CD4-positive, alpha-beta T cell treated with Interleukin-21 for 1 hour (primary cell): ENCODE results near the gene PYURF.
A peak's percentile ranks its signal among the peaks of the same experiment; 100 is the strongest.

Source experiments
- DNase-seq: peaks from one replicate; pipeline ENCODE4 v3.0.0-alpha.2; 2020

PYURF gene, protein sequence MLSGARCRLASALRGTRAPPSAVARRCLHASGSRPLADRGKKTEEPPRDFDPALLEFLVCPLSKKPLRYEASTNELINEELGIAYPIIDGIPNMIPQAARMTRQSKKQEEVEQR

DNA sequence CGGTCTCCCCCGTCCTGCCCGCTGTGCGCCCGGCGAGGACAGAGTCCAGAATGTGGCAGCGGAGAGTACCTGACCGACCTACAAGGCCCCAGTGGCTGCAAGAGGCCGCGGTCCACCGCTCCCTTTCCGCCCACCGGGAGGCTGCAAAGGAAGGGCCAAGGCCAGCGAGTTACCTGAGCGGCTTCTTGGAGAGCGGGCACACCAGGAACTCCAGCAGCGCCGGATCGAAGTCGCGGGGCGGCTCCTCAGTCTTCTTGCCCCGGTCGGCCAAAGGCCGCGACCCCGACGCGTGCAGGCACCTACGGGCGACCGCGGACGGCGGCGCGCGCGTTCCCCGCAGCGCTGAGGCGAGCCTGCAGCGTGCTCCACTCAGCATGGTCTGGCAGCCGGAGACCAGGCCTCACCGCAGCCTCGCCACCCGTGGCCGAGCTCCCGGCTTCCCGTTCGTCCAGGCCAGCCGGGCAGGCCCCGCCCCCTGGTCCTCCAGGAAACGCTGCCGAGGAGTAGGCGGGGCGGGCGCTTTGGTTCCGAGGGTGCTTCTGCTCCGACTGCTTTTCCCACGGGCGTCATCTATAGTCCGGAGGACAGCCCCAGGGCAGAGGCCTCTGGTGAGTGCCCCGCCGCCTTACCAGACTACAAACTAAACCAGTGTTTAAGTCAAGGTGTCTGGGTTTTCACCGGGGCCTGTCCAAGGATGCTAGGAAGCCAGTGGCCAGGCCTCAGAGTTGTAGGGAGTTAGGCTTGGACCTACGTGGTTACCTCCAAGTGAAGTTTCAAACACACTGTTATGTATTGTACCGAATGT lies at the start of gene PYURF:
TSS of gene PYURF (minus strand) at position 452 of the 805 bp plus-strand sequence. CDS start at position 376, 76 bp downstream.
- peak; percentile 80 for DNase-seq

DNA sequence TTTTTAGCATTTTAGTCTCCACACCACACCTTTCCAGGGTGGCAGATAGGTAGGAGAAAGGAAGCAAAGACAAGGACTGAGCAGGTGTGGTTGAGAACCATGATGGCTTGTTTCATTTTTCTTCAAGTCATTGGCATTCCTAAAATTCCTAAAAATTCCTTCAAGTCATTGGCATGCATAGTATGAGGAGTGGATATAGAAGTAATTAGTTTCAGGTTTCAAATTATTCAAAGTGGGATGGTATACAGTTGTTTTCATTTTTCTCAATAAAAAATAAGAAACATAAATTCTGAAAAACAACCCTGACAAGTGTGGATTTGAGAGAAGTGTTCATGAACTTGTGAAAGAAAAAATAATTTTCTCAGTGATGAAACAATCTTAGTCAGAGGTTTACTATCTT lies 46.4 kb upstream of the PYURF start:
- DNase-seq, result no peak

DNA sequence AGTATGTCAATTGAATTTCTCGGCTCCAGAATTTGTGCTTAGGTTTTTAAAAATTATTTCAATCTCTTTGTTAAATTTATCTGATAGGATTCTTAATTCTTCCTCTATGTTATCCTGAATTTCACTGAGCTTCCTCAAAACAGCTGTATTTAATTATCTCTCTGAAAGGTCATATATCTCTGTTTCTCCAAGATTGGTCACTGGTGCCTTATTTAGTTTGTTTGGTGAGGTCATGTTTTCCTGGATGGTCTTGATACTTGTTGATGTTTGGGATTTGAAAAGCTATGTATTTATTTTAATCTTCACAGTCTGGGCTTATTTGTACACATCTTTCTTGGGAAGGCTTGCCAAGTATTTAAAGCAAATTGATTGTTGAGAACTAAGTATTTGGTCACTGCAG lies 44.0 kb upstream of the PYURF start:
- DNase-seq, result no peak

DNA sequence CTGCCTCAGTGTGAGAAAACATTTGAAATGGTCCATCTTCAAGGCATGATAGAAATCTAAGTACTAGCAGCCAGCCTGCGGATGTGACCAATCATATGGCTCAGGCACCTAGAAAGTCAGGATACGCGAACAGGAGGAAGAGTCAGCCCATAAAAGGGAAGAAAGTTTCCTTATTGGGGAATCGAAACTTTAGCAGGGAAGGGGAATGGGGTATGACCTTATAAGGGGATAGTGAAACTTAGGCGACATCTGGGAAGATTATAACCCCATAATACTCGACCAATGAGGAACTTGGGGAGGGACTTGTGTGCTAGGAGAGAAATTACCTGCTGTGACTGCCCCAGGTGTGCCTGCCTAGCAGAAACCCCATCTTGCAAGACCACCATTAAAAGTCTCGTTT lies 26.2 kb upstream of the PYURF start:
- no peak for DNase-seq

DNA sequence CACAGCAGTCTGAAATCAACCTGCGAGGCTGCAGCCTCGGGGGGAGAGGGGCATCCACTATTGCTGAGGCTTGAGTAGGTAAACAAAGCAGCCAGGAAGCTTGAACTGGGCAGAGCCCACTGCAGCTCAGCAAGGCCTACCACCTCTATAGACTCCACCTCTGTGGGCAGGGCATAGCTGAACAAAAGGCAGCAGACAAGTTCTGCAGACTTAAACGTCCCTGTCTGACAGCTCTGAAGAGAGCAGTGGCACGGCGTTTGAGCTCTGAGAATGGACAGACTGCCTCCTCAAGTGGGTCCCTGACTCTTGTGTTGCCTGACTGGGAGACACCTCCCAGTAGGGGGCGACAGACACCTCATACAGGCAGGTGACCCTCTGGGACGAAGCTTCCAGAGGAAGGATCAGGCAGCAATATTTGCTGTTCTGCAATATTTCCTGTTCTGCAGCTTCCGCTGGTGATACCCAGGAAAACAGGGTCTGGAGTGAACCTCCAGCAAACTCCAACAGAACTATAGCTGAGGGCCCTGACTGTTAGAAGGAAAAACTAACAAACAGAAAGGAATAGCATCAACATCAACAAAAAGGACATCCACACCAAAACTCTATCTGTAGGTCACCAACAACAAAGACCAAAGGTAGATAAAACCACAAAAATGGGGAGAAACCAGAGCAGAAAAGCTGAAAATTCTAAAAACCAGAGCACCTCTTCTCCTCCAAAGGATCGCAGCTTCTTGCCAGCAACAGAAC lies 15.9 kb upstream of the PYURF start:
- DNase-seq, result peak; percentile 77

DNA sequence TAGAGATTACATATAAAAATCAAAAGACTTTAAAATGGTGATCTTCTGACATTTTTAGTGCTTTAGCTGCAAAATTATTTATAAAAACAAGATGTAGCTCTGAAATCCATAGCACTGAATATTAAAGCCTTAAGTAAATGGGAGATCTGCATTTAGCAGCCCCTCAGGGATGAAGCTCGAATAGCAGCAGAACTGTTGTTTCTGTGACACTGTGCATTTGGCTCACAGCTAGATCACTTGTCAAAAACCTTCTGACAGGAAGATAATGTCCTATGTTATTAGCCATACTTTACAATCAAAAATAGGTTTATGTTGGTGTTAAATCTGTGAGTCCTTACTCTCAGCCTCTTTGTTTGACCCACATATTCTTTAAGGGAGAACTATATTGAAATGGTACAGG lies 14.1 kb upstream of the PYURF start:
- DNase-seq, result no peak

DNA sequence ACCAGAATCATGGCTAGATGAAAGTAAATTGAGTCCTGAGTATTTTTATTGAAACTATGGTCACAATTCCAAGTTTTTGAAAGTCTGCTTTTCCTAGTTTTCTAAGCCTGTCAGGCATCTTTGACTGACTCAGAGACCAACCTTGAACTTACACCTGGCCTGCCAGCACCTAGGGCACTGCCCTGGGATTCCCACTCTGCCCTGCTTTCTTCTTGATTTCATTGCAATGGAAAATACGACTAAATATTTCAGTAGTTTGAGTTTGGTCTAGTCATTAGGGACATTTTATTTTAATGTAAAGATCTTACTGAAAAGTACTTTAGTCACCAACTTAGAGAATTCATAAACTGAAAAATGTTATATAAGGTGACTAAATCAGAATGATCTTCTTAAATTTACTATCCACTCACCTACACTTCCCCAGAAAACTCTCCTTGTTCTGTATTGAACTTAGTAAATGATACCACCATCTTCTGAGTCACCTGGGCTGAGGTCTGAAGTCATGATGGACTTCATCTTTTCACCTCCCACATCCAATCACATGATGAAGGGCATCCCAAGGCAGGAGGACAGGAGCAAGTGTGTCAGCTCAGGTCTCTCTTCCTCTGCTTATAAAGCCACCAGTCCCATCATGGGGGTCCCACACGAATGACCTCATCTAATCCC lies 11.6 kb upstream of the PYURF start:
- DNase-seq, result no peak

DNA sequence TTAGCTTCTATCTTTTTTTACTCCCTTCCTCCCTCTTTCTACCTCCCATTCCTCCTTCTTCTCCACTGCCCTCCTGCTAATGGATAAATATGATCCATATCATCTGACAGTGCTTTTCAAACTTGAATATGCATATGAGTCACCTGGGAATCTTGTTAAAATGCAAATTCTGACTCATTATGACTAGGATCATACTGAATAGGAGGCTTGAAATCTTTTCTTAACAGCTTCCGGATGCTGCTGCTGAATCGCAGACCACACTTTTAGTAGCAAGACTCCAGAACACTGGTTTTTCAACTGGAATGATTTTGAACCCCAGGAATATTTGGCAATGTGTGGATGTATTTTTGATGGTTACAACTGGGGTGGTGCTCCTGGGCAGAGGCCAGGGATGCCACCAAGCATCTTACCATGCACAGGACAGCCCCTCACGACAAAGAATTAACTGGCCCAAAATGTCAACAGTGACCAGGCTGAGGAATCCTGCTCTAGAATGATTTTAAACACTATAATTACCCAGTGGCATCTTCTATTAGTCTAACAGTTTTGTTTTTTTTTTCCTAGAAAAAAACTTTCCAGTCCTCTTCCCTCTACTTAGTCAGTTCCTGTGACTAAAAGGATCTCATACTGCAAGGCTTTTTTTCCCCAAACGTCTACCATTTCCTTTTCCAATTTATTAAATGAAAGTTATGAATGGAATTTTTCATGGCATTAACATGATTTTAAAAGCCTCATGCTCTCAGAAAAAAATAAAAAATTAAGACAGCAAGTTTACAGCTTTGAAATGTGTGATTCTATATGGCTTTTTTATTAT lies 10.6 kb upstream of the PYURF start:
- no peak for DNase-seq

DNA sequence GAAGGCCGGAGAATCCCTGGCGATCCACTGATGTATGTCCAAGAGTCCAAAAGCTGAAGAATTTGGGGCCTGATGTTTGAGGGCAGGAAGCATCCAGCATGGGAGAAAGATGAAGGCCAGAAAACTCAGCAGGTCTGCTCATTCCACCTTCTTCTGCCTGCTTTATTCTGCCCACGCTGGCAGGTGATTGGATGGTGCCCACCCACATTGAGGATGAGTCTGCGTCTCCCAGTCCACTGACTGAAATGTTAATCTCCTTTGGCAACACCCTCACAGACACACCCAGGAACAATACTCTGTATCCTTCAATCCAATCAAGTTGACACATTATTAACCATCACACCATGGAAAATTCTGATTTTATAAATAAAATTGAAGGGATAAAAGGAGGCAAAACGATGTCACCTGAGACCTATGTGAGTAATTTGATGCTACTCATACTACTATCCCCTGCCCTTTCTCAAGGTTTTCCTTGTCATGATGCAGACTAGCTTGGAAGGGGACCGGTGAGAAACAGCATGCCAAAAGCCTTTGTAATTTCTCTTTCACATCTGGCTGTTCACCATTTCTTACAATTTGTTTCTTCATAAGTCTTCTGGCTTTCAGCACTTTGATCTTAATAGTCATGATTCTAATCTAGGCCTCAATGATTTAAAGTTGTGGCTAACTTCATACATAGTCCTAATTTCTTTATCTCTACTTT lies 9.7 kb upstream of the PYURF start:
- DNase-seq, result no peak

DNA sequence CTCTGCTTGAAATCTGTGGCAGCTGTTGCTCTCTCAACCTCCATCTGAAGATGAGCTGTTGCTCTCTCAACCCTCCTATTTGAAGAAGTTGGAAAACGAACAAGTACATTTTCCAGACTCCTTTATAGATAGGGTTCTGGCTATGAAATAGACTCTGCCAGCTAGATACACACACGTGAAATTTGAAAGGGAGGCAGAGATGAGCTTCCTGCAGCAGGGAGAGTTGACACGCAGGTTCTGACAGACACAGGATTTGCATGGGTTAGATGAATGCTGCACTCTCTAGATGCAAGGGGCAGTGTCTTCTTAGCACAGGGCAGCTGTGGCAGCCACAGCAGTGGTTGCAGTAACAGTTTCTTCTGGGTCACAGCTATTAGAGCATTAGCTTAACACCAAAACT lies 8.0 kb upstream of the PYURF start:
- DNase-seq, result no peak

DNA sequence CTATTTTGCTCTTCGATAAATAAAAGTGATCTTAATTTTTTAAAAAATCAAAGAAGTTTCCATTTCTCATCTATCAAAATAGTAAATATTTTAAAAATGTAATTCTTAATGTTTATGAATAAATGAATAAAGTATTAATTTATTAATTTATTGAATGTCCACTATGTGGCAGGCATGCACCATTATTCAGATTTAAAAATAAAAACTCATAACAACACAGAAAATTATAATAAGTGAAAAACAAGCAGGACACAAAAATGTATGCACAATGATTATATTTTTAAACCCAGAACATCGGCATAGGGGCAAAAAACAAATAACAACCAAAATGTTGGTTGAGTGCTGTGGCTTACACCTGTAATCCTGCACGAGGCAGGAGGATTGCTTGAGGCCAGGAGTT lies 5.3 kb upstream of the PYURF start:
- no peak for DNase-seq

DNA sequence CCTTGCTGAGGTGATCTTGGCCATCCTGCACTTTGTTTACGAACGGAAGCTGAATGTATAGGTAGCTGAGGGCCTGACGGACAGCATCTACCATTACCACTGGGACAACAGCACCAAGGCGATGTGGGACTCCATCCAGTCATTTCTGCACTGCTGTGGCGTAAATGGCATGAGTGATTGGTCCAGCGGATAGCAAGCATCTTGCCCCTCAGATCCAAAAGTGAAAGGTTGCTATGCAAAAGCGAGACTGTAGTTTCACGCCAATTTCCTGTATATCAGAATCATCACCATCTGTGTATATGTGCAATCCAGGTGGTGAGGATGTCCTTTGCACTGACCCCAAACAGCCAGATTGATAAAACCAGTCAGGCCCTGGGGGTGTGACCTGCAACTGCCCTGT lies 4.2 kb upstream of the PYURF start:
- DNase-seq, result no peak

DNA sequence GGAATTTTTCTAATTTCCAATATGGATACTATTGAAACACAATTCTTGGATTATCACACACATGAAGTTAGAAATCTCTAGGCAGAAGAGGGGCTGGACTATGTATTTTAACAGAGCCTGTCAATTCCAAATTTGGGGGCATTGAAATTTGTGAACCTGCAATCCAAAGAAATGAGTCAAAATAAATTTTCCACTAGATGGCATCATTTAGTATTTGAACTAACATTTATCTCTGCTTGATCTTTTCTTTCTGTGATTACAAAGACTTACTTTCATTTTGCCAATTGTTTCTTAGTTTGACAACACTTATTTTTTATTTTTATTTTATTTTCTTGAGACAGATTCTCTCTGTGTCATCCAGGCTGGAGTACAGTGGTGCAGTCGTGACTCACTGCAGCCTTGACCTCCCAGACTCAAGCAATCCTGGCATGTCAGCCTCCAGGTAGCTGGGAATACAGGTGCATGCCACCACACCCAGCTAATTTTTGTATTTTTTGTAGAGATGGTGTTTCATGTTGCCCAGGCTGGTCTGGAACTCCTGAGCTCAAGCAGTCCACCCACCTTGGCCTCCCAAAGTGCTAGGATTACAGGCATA lies 2.7 kb upstream of the PYURF start:
- peak; percentile 43 for DNase-seq

DNA sequence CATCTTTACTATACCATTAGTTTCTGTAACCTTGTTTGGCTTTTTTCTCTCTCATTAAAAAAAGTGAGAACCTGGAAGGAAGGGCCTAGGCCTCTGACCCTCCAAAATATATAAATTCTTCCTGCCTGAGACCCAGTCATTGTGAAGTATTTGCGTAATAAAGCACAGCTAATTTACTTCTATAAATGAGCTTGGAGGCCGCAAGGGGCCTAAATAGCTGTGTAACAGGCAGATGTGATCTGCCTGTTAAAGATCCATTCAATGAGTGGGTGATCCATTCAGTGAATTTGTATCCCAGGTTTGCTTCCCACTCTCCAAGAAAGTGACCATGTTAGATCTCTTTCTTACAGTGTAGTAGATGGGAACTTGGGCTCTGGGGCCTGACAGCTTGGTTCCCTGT lies 595 bp upstream of the PYURF start:
- no peak for DNase-seq

DNA sequence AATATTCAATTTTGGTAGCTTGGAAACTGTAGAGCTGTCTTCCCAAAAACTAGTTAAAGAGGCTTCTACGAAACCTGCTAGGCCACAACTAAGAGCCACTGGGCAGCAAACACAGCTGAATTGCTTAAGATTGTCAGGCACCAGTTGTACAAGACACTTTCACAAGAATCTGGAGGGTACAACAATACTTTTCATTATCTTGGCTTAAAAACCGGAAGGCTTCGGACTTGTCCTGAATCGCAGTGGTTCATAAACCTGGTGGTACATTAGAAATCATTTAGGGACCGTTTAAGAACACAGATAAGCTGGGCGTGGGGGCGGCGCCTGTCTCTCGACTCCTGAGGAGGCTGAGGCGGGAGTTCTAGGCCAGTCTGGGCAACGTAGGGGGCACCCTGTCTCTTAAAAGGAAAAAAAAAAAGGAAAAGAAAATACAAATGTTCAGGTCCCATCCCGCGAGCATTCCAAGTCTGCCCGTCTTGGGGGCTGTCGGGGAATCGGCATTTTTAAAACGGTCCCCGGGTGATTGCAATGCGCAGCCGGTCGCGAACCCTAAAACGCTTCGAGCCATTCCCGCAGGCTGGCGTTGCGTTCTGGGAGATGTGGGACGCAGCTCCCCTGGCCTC lies 763 bp downstream of the PYURF start:
- peak; percentile 13 for DNase-seq

DNA sequence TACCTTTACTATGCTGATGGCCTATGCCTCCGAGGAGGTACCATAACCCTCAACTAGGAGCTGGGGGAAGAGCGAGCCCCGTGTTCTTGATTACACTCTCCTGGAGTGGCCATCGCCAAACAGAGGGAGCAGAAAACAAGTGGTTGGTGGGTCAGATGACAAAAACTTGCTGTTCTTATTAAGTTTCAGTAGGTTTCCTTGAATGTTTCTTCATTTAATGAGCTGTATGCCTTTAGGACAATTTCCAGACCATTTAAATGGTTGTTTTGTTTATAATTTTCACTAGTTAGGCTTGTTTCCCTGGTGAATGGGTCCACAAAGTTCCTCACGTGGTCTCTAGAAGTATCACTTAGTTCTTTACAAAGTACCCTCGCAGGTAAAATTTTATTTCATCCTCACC lies 4.7 kb downstream of the PYURF start:
- DNase-seq, result no peak

DNA sequence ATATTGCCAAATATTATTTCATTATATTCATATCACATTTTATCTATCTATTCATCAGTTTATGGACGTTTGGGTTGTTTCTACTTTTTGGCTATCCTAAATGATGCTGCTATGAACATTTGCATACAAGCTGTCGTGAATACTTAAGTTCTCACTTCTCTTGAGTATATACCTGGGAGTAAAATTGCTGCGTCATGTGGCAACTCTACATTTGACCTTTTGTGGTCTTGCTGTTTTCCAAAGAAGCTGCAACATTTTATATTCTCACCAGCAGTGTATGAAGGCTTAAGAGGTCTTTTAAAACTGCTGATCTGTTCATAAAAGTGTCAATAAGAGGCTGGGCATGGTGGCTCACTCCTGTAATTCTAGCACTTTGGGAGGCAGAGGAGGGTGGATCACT lies 5.8 kb downstream of the PYURF start:
- DNase-seq, result no peak

DNA sequence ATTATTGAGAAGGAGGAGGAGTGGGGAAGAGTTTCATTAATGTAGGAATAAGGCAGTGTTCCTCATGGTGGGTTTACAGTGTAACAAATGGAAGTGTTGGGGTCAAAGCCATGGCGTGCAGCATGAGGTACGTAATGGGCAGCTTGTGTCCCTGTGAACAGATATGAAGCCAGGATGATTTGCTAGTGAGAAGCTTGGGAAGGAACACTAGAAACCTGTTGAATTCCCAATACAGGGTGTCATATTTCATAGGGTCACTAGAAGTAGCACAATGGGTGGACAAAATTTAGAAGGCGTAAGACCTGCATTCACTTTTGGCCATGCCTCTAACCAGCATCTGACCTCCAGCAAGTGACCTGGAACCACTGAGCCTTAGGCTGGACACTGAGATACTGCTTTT lies 6.8 kb downstream of the PYURF start:
- DNase-seq, result no peak

DNA sequence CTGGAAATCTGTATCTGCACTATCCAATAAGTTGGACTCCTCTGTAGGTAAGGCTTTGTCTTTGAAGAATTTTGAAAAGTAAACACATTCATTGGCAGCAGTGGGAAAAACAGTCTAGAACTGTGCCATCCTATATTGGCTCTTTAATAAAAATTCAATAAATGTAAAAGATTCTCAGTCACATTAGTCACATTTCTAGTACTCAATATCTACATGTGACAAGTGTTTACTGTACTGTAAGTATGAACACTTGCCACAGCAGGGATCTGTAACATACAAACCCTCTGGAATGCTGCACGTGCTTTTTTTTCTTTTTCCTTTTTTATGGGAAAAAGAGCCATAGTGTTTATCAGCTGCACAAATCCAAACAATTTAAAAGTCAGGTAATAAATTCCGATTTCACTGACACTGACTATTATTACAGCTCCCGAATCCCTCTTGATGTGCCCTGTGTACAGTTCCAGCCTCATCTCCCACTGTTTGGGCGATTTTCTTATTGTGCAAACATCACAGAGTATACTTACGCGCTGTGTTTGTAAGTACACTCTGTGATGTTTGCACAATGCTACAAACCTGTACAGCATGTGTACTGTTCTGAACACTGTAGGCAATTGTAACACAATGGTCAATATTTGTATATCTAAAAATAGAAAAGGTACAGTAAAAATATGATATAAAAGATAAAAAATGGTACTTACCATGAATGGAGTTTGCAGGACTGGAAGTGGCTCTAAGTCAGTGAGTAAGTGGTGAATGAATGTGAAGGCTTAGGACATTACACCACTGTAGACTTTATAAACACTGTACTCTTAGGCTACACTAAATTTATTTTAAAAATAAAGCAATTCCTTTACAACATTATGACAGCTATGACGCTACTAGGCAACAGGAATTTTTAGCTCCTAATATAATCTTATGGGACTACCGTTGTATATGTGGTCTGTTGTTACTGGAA lies 8.7 kb downstream of the PYURF start:
- DNase-seq, result no peak

DNA sequence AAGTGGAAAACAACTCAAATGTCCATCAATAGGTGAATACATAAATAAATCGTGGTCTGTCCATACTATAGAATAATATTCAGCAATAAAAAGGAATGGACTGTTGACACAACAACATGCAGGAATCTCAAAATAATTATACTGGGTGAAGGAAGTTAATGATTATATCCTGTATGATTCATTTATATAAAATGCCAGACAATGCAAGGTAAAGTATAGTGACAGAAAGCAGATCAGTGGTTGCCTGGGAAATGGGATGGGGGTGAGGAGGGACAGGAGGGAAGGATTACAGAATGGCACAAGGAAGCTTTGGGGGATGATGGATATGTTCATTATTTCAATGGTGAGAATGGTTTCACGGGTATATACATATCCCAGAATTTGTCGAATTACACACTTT lies 12.3 kb downstream of the PYURF start:
- no peak for DNase-seq
